NB4 (cell line): ENCODE data around the gene PRMT9.

Source experiments
- DNase-seq: peaks from one replicate; pipeline ENCODE4 v3.0.0; 2010; ENCODE audit warnings: low read depth
- H3K4me3 ChIP-seq: one replicate; pipeline ENCODE4 v1.5.1; 2011; ENCODE audit warnings: mild to moderate bottlenecking, low read depth, low read length, moderate library complexity
- CTCF ChIP-seq: IDR thresholded peaks from one replicate; pipeline ENCODE4 v1.5.1; 2012; ENCODE audit warnings: low read depth, low read length
- MAX ChIP-seq: IDR thresholded peaks from 2 replicates; pipeline ENCODE4 v1.6.1; 2011; ENCODE audit warnings: low read depth, low read length
- MYC ChIP-seq: IDR thresholded peaks from 2 replicates; pipeline ENCODE4 v1.6.1; 2011; ENCODE audit warnings: low read depth, low read length
- POLR2A ChIP-seq: IDR thresholded peaks from 2 replicates; pipeline ENCODE4 v1.6.1; 2011; ENCODE audit warnings: mild to moderate bottlenecking; ENCODE audit not compliant: insufficient read length; ENCODE audit errors: extremely low read depth

PRMT9 gene

GRCh38 chr4:147707892-147708672 lies 24.1 kb upstream of the PRMT9 start:
- no peak for TF ChIP-seq MYC
- peak; percentile 82 for TF ChIP-seq CTCF
- H3K4me3 ChIP-seq, result no peak overlapping the region
- peak; percentile 34 for DNase-seq

GRCh38 chr4:147704846-147705245 lies 20.9 kb upstream of the PRMT9 start:
- DNase-seq, result no peak
- H3K4me3 ChIP-seq, result no peak overlapping the region
- TF ChIP-seq MYC (no peak), MAX (no peak), POLR2A (no peak), CTCF (no peak)

- TF ChIP-seq MAX, result no peak
- TF ChIP-seq MYC, result no peak
- no peak for TF ChIP-seq CTCF
- TF ChIP-seq POLR2A, result no peak
- DNase-seq, result no peak
- H3K4me3 ChIP-seq, result no peak overlapping the region
Observed at GRCh38 chr4:147696866-147697265, 12.9 kb upstream of the PRMT9 start.

GRCh38 chr4:147693218-147693617 lies 9.3 kb upstream of the PRMT9 start:
- DNase-seq, result no peak
- no peak overlapping the region for H3K4me3 ChIP-seq
- TF ChIP-seq POLR2A (no peak), MAX (no peak), MYC (no peak), CTCF (no peak)

GRCh38 chr4:147691820-147692219 lies 7.9 kb upstream of the PRMT9 start:
- TF ChIP-seq MAX (no peak), MYC (no peak), CTCF (no peak), POLR2A (no peak)
- no peak overlapping the region for H3K4me3 ChIP-seq
- no peak for DNase-seq

- TF ChIP-seq MYC (no peak), MAX (no peak), POLR2A (no peak), CTCF (no peak)
- no peak overlapping the region for H3K4me3 ChIP-seq
- no peak for DNase-seq
Observed at GRCh38 chr4:147689067-147689466, 5.1 kb upstream of the PRMT9 start.
